Suprapubic skin (tissue), 4 donors: ENCODE measurements around the gene ZNF385A.

Experiments used
- EP300 ChIP-seq: sonication (generic); formaldehyde crosslinking; IDR thresholded peaks from one replicate; pipeline ENCODE4 v1.6.1; 2017; ENCODE audit warnings: antibody characterized with exemption
- POLR2AphosphoS5 ChIP-seq, 3 donors: sonication (generic); formaldehyde crosslinking; IDR thresholded peaks; one replicate each; pipeline ENCODE4 v1.6.1; 2017; ENCODE audit warnings: antibody characterized with exemption in 3 of 3

DNA sequence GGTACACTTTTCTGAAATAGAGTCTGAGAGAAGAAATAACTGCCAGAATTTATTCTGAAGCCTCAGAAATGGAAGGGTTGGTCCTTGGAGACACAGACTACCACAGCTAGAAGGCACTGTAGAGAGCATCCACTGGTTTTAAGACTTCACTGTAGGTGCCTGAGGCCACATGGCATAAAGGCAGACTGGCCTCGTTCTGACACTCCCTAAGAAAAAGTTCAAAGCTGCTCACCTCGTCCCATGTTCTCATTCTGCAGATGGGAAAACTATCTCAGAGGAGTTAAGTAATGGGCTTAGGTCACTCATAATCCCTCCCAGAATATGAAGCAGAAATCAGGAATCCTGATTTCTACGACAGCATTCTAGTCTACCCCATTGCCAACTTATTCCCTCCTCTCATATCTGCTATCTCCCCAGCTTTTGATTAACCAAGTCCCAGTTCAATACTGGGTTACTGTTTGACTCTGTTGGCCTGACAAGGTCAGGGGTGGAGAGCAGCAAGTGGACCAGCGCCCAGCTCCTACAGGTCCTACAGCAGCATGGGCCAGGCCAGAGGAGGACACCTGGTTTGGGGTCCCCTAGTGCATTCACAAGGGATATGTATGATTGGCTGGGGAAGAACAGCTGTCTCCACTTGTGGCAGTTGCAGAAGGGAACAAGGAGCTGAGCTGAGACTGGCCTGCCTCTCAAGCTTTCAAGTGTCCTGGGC is 30.8 kb upstream of the ZNF385A start:
- TF ChIP-seq EP300 (no peak), POLR2AphosphoS5 (IDR thresholded peaks at IDR 0.05) (no peak)
